ENCODE measurements around the gene ENGASE. TPM values are rescaled to one million over a fixed set of nuclear protein-coding genes. Genes with fewer than 3 reads are reported as not detected.

Gene ENGASE
- total RNA-seq, 1 donor from 2014 or later = 11.7 TPM

GRCh38 chr17:79043191-79043930 lies 31.3 kb upstream of the ENGASE start:
- peaks cover 18% of the 10 kb centered on the region for H3F3A ChIP-seq (ENCODE audit: low read depth)
- no peak for TF ChIP-seq CTCF (IDR thresholded peaks at IDR 0.05)
- no peak for TF ChIP-seq EZH2 (IDR thresholded peaks at IDR 0.05)
- TF ChIP-seq EZH2phosphoT487 (IDR thresholded peaks at IDR 0.05) = no peak
- H3K4me2 ChIP-seq = no peak overlapping the region
- Mint-ChIP-seq H3K36me3 (no peaks in the 10 kb centered on the region), H3K4me1 (peaks cover 15% of the 10 kb centered on the region), H3K27ac (peak overlapping the region; percentile 20), H3K27me3 (ENCODE audit: insufficient read depth, low read depth) (peaks cover 21% of the 10 kb centered on the region), H3K9me3 (peaks cover 5% of the 10 kb centered on the region), H3K4me3 (peak overlapping the region; percentile 34)
- H3K36me3 ChIP-seq = no peaks in the 10 kb centered on the region
- no peaks in the 10 kb centered on the region for H3K79me2 ChIP-seq (ENCODE audit: low read depth)
- peaks cover 26% of the 10 kb centered on the region for H3K27me3 ChIP-seq
- no peaks in the 10 kb centered on the region for H3K9me3 ChIP-seq (ENCODE audit: low read depth)
- peaks cover 6% of the 10 kb centered on the region for H4K20me1 ChIP-seq (ENCODE audit: low read depth)
- H2AFZ ChIP-seq (replicated peaks) = no peak overlapping the region
- DNase-seq (ENCODE audit: low spot score) = no peak
- no peak overlapping the region for H3K4me3 ChIP-seq
- H3K9ac ChIP-seq = no peak overlapping the region
- peaks cover 4% of the 10 kb centered on the region for H3K4me1 ChIP-seq
- no peak overlapping the region for H3K27ac ChIP-seq

GRCh38 chr17:79043931-79044320 lies 30.7 kb upstream of the ENGASE start:
- Mint-ChIP-seq H3K27me3 (ENCODE audit: insufficient read depth, low read depth) (peaks cover 21% of the 10 kb centered on the region), H3K4me1 (peaks cover 15% of the 10 kb centered on the region), H3K4me3 (no peak overlapping the region), H3K27ac (no peak overlapping the region), H3K9me3 (peaks cover 5% of the 10 kb centered on the region), H3K36me3 (no peaks in the 10 kb centered on the region)
- no peaks in the 10 kb centered on the region for H3K79me2 ChIP-seq (ENCODE audit: low read depth)
- no peak overlapping the region for H2AFZ ChIP-seq (replicated peaks)
- H4K20me1 ChIP-seq (ENCODE audit: low read depth) = peaks cover 10% of the 10 kb centered on the region
- TF ChIP-seq CTCF (IDR thresholded peaks at IDR 0.05) (no peak), EZH2phosphoT487 (IDR thresholded peaks at IDR 0.05) (no peak), EZH2 (IDR thresholded peaks at IDR 0.05) (no peak)
- DNase-seq (ENCODE audit: low spot score) = no peak
- H3K4me1 ChIP-seq = peaks cover 10% of the 10 kb centered on the region
- no peak overlapping the region for H3K9ac ChIP-seq
- no peaks in the 10 kb centered on the region for H3K36me3 ChIP-seq
- no peaks in the 10 kb centered on the region for H3K9me3 ChIP-seq (ENCODE audit: low read depth)
- no peak overlapping the region for H3K4me2 ChIP-seq
- H3F3A ChIP-seq (ENCODE audit: low read depth) = peaks cover 24% of the 10 kb centered on the region
- H3K4me3 ChIP-seq = no peak overlapping the region
- peaks cover 26% of the 10 kb centered on the region for H3K27me3 ChIP-seq
- H3K27ac ChIP-seq = no peak overlapping the region

DNA sequence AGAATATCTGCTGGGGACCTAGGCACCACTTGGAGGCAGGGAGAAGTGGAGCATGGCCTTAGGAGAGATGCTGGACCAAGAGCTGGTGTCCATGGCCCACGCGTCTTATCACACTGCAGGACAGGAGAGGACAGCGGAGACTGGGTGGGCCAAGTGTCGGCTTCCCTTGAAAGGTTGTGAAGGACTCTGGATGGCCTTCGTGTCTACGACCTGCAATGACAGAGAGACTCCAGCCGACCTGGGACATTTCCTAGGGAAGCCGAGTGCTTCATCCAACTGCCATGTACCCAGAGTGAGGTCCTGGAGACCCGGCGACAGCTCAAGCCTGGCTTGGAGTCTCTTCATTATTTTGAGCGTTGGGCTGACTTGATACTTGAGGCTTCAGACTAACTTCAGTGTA lies 30.2 kb upstream of the ENGASE start:
- Mint-ChIP-seq H3K27ac (no peak overlapping the region), H3K4me3 (no peak overlapping the region), H3K27me3 (ENCODE audit: insufficient read depth, low read depth) (peaks cover 21% of the 10 kb centered on the region), H3K4me1 (peaks cover 15% of the 10 kb centered on the region), H3K36me3 (no peaks in the 10 kb centered on the region), H3K9me3 (peaks cover 5% of the 10 kb centered on the region)
- DNase-seq (ENCODE audit: low spot score) = no peak
- Histone ChIP-seq H3K4me2 (no peak overlapping the region), H3K4me3 (no peak overlapping the region), H3K9me3 (ENCODE audit: low read depth) (no peaks in the 10 kb centered on the region), H3K27me3 (peaks cover 26% of the 10 kb centered on the region), H2AFZ (replicated peaks) (no peak overlapping the region), H3K9ac (no peak overlapping the region), H3K27ac (no peak overlapping the region), H3K4me1 (peaks cover 15% of the 10 kb centered on the region), H4K20me1 (ENCODE audit: low read depth) (peaks cover 10% of the 10 kb centered on the region), H3K79me2 (ENCODE audit: low read depth) (no peaks in the 10 kb centered on the region), H3F3A (ENCODE audit: low read depth) (peaks cover 25% of the 10 kb centered on the region), H3K36me3 (no peaks in the 10 kb centered on the region)
- TF ChIP-seq EZH2 (IDR thresholded peaks at IDR 0.05) (no peak), CTCF (IDR thresholded peaks at IDR 0.05) (no peak), EZH2phosphoT487 (IDR thresholded peaks at IDR 0.05) (no peak)

Data from neural progenitor cell (in vitro differentiated cells).